GM18907 (cell line): ENCODE results near the gene IL17REL.

Experiments
- ATAC-seq: cut with Tn5 transposase; IDR thresholded peaks from one replicate; pipeline ENCODE4 v1.9.1; 2021; ENCODE audit warnings: mild to moderate bottlenecking, moderate library complexity; ENCODE audit not compliant: unreplicated experiment

Gene IL17REL

DNA sequence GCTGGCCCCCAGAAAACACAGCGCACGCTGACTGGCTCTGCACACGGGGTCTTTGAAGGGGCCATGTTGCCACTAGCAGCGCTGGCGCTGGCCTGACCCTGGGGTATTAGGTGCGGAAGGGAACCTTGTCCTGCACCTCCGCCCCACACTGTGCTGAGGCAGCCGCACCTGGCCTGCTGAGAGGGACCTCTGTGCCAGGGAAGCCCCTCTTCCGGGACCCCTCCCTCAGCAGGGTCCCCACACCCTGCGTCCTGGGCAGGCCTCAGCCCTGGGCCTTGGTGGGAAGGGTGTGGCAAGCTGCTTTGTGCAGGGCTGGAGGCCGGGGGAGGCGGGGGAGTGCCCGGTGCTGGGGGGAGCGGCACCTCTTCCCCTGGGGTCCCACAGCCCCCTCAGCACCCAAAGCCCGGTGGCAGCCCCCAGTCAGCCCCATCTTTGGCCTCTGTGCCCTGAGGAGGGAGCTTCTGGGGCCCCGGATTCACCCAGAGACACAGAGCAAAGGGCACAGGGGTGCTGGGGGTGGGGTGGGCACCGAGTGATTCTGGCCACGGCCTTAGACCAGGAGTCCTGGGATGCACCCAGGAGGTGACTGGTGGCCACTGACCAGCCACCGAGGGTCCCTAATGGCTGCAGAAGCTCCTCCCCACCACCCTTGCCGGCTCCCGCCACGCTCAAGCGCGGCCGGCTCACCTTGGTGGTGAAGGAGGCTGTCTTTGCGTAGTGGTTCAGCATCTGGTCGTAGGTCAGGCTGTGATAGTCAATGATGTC lies 34.1 kb upstream of the IL17REL start:
- ATAC-seq: no peak

DNA sequence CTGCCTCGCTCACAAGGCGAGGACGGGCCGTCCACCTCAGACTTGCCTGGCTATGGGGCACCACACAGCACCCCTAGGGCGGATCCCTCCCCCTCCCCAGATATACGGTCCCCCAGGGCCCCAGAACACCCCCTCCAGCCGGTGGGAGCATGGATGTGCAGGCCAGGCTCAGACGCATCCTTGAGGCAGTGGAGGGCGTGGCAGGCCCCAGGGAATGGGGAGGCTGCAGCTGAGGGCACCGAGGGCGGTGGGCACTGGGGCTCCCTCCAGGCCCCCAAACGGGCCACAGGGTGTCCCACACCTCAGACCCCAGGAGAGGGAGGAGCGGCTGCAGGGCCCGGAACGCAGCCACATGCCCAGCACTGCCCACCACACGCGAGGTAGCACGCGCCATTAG lies 33.5 kb upstream of the IL17REL start:
- no peak for ATAC-seq

DNA sequence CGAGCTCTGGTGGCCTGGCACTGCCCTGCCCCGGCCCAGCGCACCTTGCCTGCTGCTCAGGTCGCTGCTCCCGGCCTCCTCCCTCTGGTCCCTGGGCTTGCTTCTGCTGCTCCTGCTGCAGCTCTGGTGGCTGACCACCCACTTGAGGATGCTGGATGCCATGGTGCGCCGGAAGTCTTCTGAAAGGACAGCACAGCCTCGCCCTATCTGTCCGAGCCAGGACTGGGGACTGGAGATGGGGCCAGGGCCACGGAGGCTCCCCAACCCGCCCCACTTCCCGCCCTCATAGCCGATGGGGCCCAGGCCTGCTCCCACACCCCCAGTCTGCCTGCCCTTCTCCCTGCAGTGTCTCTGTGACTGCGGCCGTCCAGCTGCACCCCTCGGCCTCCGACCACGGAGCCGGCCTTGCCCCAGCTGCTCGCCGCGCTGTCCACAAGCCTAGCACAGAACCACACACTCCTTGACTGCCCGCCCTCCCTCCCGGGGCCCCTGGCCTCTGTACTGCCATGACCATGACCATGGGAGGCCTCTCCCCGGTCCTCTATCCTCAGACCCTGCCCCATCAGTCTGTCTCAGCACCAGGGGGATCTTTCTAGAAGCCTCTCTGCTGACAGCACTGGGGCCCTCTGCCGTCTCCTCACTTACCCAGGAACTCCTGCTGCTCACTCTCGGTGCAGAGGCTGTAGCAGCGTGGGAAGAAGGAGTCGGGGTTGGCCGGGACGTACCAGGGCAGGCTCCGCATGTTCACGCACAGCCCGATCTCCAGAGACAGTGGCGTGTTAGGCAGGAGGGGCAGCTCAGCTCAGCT lies 32.9 kb upstream of the IL17REL start:
- no peak for ATAC-seq

DNA sequence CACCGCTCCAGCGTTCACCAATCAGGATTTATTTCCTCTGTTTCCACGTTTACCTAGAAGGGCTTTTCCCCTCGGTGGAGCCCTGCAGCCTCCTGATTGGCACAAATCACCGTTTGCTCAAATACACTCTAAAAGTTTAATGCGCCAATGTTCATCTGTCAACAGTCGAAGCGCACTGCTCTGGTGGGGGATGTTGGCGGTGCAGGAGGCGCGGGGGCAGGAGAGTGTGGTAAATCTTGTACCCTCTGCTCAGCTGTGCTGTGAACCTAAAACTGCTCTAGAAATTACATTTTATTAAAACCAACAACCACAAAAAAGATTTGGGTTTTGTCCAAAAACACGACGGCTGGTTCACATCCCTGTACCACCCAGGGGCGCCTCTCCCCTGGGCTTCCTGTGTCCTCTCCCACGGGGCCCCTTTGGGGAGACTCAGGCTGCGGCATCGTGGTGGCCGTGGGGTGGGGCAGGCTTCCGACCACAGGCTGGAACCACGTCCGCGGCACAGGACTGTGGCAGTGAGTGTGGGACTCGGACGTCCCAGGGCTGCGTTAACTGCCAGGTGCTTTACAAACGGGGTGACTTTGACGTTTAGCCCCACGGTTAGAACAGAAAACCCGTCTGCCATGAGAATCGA lies 32.0 kb upstream of the IL17REL start:
- no peak for ATAC-seq

DNA sequence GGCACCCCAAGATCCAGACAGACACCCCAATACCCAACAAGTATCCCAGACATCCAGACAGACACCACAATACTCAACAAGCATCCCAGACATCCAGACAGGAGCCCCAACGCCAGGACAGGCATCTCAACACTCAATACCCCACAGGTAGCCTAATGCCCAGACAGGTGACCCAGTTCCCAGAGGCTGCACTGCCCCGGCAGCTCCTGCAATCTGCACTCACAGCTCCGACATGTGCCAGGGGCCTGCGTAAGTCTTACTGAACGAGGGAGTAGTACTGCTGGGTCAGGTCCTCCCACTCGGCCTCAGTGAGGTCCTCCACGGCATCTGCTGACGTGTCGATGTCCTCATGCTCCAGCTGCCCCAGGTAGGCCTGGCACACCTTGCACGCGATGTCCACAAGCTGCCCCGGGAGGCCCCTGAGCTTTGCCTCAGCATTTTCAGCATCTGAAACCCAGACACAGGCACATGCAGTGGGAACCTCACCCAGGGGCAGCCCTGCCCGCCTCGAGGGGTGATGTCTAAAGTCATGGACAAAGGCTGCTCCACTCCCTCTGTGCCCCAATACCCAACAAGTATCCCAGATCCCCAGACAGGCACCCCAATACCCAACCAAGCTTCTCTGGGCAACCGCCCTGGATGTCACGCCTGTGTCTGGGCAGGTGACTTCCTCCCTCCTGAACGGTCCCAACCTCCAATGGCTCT lies 28.9 kb upstream of the IL17REL start:
- ATAC-seq: no peak

DNA sequence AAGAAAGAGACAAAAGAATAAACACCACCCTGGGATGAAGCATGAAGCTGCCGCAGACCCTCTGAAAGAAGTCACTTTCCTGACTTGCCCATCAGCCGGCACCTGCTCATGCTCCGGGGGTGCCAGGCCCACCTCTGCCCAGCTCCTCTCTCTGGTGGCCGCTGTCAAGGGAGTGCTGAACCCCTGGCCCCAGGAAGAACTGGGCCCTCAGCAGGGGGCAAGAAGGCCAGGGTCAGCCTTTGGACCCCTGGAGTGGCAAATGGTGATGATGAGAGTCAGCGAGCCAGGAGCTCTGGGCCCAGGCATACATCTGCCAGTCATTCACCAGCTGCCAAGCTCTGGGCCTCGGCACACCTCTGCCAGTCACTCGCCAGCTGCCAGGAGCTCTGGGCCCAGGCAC lies 28.2 kb upstream of the IL17REL start:
- ATAC-seq: no peak

DNA sequence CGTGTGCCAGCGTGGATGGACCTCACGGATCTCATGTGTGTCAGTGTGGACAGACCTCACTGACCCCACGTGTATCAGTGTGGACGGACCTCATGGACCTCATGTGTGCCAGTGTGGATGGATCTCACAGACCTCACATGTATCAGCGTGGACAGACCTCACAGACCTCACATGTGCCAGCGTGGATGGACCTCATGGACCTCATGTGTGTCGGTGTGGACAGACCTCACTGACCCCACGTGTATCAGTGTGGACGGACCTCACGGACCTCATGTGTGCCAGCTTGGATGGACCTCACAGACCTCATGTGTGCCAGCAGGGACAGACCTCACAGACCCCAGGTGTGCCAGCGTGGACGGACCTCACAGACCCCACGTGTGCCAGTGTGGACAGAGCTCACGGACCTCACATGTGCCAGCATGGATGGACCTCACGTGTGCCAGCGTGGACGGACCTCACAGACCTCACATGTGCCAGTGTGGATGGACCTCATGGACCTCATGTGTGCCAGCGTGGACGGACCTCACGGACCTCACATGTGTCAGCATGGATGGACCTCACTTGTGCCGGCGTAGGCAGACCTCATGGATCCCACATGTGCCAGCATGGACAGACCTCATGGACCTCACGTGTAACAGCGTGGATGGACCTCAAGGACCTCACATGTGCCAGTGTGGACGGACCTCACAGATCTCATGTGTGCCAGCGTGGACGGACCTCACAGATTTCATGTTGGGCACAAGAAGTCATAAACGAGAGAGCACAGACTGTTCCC lies 27.3 kb upstream of the IL17REL start:
- ATAC-seq: no peak

DNA sequence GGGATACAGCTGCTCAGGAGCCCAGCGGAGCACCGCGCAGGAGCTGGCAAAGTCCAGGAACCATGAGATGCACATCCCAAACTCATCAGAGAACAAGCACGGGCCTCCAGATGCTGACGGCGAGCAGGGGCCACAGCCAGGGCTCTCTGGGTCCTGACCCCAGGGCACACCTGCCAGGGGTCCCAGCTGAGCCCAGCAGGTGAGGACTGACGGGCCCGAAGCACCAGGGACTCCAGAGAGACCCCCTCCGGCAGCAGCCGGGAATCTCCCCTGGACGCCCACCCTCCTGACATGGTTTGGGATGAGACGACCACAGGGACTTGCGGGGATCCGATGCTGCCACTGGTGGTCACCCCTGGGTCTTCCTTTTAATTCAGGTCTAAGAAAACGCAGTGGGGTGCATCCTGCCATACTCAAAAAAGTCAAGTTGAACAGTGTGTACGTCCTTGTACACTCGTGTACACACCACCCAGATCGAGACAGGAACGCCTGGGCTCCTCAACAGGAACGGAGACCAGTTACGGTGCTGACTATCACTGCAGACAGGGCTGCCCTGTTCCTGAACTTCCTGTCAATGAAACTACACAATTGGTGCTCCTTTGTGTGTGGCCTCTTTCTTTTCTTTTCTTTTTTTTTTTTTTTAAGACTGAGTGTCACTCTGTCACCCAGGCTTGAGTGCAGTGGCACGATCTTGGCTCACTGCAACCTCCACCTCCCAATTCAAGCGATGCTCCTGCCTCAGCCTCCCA lies 23.6 kb upstream of the IL17REL start:
- ATAC-seq: no peak

DNA sequence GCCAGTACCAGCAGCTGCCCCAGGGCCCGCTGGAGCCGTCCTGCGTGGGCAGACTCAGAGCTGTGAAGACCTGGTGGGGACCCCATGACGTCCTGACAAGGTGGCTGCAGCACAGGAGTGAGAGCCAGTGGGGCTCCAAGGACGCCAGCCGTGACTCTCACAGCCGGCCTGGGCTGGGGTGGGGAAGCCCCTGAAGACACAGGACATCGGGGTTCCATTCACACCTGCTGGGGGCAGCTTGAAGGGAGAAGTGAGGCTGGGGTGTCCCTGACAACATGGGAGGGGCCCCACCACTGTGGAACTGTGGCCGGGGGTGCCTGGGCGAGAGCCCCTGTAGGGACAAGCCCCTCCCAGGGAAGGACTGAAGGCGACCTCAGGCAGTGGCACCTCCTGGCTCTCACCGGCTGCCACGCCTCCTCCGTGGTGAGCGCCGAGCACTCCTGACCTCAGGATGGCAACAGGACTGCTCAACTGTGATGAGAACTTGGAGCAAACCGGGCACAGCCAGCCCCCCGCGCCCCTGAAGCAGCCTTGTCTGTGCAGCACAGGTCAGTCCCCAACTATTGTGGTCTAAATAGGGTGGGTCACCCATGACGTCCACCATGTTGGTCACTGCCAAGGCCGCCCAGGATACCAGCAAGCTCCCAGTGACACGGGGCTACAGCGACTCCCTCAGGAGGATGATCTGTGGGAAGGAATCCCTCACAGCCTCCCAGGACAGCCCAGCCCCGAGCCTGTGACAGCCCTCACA lies 22.7 kb upstream of the IL17REL start:
- no peak for ATAC-seq

DNA sequence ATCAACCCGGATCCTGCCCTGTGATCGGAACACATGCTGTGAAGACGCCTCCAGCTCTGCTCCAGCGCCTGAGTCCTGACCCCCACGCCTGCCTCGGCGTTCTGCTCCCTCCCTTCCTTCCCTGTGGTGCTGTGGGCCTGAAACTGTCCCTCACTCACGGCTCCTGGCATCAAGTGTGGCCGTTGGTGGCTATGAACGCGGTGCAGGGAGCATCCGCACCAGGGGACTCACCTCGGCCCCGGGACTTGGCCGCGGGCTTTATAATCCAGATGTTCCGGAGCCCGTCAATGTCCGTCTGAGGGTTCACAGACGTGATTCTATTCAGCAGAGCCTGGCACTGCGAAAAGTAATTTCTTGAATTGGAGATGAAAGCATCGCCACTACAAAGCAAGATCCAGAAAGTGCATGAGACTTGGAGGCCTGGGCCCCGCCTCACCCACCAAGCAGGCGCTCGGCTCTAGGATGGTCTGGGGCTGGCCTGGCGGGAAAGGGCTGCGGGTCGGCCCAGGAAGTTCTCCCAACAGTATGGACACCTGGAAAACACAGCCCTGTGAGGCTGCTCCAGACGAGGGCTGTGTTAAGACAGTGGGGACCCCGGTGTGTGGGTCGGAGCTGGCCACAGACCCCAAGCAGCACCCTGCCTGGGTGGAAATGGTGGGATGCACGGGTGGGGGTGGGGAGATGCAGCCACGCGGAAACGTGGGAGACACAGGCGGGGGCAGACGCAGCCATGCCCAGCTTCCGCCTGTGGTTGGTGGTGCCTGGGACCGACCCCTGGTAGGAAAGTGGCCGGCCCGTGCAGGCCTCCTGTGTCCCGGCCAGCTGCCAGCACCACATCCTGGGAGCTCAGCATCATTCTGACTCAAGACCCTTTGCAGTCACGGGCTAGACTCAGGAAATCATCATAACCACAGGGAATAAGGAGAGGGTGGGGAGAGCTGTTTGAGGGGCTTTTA lies 21.8 kb upstream of the IL17REL start:
- ATAC-seq: no peak

DNA sequence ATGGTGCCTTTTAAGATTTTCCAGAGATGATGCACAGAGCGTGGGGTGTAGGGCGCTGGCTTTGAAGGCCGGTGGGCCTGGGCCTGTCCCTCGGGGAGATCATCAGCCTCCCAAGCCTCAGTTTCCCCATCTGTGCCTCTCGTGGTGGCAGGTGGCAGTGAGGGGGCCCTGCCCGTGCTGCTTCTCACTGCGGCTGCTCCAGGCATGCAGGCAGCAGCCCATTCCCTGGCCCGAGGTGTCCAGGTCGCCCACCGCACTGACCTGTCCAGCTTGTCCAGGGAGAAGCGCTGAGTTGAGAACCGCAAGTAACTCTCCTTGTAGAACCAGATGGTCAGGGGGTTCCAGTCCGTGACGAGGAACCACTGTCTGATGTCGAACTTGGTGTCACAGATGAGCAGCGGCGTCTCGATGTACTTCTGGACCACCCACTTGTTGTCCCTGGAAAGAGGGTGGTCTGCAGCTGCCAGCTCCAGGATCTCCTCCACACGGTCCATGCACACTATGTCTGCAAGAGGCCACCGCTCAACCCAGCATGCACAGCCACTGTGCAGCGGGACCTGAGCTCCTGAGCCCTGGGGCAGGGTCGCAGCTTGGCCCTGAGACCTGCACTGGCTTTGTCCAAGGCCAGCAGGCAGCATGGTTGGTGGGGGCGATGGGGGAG lies 20.5 kb upstream of the IL17REL start:
- ATAC-seq: no peak

DNA sequence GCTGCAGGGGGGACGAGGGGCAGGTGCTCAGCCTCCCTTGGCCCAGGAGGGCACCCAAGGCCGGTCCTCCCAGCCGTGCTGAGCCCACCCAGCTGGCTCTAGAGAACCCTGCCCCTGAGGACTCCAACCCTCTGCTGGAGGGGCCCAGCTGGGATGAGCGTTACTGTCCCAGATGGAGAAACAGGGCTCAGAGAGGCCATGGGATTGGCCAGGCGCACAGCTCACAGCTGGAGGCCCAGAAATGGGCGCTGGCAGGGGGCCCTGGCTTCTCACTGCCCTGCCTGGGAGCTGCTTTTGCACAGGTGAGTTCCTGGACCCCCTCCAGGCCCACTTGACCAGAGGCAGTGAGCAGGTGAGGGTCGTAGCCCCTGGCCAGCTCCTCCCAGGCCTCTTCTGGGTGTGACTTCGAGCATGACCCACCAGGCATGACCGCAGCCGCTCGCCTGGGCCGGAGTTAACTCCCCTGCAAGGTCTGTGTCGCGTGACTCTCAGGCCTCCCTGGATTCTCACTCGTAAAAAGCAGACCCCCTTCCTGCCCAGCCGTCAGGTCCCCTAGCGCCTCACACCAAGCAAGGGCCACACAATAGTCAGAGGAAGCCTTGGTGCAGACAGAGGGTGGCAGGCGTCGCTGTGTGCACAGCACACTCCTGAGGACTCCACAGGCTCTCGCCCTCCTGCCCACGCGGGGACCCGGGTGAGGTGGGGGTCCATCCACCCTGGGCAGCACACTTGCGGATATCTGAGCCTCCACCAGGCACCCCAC lies 19.7 kb upstream of the IL17REL start:
- no peak for ATAC-seq

DNA sequence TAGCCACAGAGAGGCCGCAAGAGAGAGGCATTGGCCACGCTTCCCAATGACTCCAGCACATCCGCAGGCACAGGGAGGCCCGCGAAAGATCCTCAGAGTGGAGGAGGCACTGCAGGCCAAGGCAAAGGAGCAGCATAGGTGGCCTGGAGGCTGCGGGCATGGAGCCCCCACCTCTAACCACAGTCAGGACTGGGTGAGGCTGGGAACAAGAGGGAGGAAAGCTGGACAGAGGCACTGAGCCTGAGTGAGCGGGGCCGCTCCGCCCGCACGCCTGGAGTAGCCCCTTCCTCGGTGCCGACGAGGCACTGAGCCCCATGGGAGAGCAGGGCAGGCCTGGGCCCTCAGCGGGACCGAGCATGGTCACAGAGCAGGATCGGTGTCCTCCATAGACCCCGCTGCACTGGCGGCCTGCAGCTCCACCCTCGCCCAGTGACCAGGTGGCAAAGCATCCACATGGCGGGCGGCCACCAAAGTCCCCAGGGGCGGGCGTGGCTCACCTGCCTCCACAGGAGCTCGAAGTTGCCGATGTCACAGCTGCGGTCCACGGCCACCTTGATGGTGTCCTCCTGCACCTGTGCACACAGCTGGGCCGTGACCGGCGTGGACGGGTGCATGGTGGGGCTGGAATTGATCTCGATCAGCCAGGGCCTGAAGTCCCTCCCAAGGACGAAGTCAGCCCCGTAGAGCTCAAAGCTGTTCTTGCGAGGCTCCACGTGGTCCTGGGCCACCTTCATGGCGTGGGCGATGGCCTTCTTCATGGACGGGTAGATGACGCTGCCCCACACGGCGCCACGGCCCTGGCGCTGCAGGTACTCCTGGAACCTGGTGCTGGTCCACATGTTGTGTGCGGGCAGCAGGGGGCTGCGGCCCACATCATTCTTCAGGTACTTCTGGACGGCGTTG lies 18.9 kb upstream of the IL17REL start:
- no peak for ATAC-seq

DNA sequence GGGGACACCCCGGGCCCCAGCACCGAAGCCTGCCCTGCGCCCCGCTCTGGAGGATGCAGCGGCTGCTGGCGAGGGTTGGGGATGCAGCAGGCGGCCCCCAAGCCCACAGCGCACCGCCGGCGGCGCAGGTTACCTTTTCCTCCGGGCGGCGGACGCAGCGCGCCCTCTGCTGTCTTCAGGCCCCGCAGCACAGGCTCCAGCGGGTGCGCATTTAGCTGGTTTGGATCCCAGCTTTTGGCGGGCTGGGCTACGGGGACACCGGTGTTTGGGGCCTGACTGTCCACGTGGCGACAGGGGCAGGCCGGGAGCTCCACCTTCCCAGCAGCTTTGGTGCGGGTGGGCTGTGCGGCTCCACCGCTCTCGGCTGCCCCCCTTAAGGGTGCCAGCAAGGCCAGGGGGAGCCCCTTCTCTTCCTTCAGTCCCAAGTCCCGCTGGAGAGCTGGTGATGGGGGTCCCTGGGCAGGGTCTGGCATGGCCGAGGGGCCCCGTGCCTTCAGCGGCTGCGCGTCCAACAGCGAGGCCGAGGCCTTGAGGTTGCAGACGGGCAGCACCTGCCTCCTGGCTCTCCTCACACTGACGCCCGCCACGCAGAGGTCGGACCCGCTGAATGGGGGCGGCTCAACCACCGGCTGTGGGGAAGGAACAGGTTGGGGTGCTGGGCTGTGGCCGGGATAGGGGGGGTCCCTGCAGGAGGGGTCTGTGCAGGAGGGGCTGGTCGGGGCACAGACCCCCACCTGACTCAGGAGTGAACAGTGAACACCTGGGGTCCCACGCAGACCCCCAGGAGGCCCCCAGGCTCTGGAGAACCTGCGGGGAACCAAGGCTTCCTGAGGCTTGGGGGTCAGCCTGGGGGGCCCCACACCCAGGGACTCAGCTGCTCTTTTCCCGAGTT lies 18.0 kb upstream of the IL17REL start:
- ATAC-seq: no peak
